Measurements from ENCODE around the gene MYO9A. TPM values are rescaled to one million over a fixed set of nuclear protein-coding genes. Genes with fewer than 3 reads are reported as not detected.

MYO9A gene
- total and polyA plus RNA-seq, 2 donors (not counting 1 experiment from before 2014, with no cell fraction given), result 6.2 to 66.1 TPM

GRCh38 chr15:71974211-71974610 lies 143.7 kb downstream of the MYO9A start:
- Histone ChIP-seq H2AFZ (ENCODE audit: insufficient read depth, low read depth, low read length, poor library complexity, severe bottlenecking) (no peak overlapping the region), H3K36me3 (replicated peaks in 1 of 2; ENCODE audit: control extremely low read depth in 1 of 2, control insufficient read depth in 1 of 2, extremely low read depth in 1 of 2, insufficient read depth in 2 of 2, low read length in 1 of 2) (peaks cover 0 to 12% of the 10 kb centered on the region in 2 experiments), H4K20me1 (ENCODE audit: control insufficient read depth, insufficient read depth, low read length, poor library complexity, severe bottlenecking) (no peaks in the 10 kb centered on the region), H3K27me3 (replicated peaks in 1 of 4; ENCODE audit: control extremely low read depth in 1 of 4, control insufficient read depth in 3 of 4, insufficient read depth in 4 of 4, low read length in 3 of 4) (no peaks in the 10 kb centered on the region), H3K27ac (ENCODE audit: low read length in 2 of 2) (no peak overlapping the region), H3K79me2 (ENCODE audit: control insufficient read depth, insufficient read depth, low read length) (no peaks in the 10 kb centered on the region), H3K9me3 (ENCODE audit: control extremely low read depth in 1 of 3, control insufficient read depth in 2 of 3, insufficient read depth in 1 of 3, low read length in 2 of 3) (no peaks in the 10 kb centered on the region), H3K4me2 (replicated peaks; ENCODE audit: low read depth, low read length, poor library complexity, severe bottlenecking) (no peak overlapping the region), H3K9ac (ENCODE audit: low read length) (no peak overlapping the region), H3K4me1 (ENCODE audit: control insufficient read depth in 2 of 2, insufficient read depth in 2 of 2, low read length in 2 of 2) (no peaks in the 10 kb centered on the region), H3K4me3 (ENCODE audit: control extremely low read depth in 1 of 5, extremely low read depth in 1 of 5, insufficient read depth in 1 of 5, low read depth in 2 of 5, low read length in 4 of 5) (no peak overlapping the region)
- no peaks in the 10 kb centered on the region for H3K9me3 Mint-ChIP-seq (ENCODE audit: insufficient read depth)
- intact Hi-C loops (cut with micrococcal nuclease), result no loop called here
- H3K27ac Mint-ChIP-seq, result no peak overlapping the region
- no peaks in the 10 kb centered on the region for H3K4me1 Mint-ChIP-seq
- no peak overlapping the region for H3K4me3 Mint-ChIP-seq
- no peaks in the 10 kb centered on the region for H3K27me3 Mint-ChIP-seq
- TF ChIP-seq CTCF (IDR thresholded peaks at IDR 0.05) (no peak), EZH2 (IDR thresholded peaks at IDR 0.05; ENCODE audit: borderline replicate concordance, insufficient read depth, low read depth, low read length, poor library complexity, severe bottlenecking) (no peak)
- DNase-seq (no peak), ATAC-seq (ENCODE audit: low read depth) (no peak)
- WGBS (ENCODE audit: insufficient coverage), result 100% methylated on average over 1 of the region's 3 CpGs
- CTCF ChIA-PET, result no interaction called here
- POLR2A ChIA-PET, result no interaction called here

- H4K20me1 ChIP-seq (ENCODE audit: control insufficient read depth, insufficient read depth, low read length, poor library complexity, severe bottlenecking), result no peaks in the 10 kb centered on the region
- H3K9me3 Mint-ChIP-seq (ENCODE audit: insufficient read depth), result no peaks in the 10 kb centered on the region
- H3K4me3 ChIP-seq (ENCODE audit: control extremely low read depth in 1 of 5, extremely low read depth in 1 of 5, insufficient read depth in 1 of 5, low read depth in 2 of 5, low read length in 4 of 5), result no peak overlapping the region
- no peaks in the 10 kb centered on the region for H3K79me2 ChIP-seq (ENCODE audit: control insufficient read depth, insufficient read depth, low read length)
- ChIA-PET POLR2A (no interaction called here), CTCF (no interaction called here)
- peaks cover 0 to 12% of the 10 kb centered on the region in 2 experiments for H3K36me3 ChIP-seq (replicated peaks in 1 of 2; ENCODE audit: control extremely low read depth in 1 of 2, control insufficient read depth in 1 of 2, extremely low read depth in 1 of 2, insufficient read depth in 2 of 2, low read length in 1 of 2)
- H3K4me1 Mint-ChIP-seq, result no peaks in the 10 kb centered on the region
- intact Hi-C loops (cut with micrococcal nuclease), result no loop called here
- no peak for TF ChIP-seq CTCF (IDR thresholded peaks at IDR 0.05)
- no peak for TF ChIP-seq EZH2 (IDR thresholded peaks at IDR 0.05; ENCODE audit: borderline replicate concordance, insufficient read depth, low read depth, low read length, poor library complexity, severe bottlenecking)
- DNase-seq, result no peak
- H3K4me1 ChIP-seq (ENCODE audit: control insufficient read depth in 2 of 2, insufficient read depth in 2 of 2, low read length in 2 of 2), result no peaks in the 10 kb centered on the region
- no peak overlapping the region for H3K4me2 ChIP-seq (replicated peaks; ENCODE audit: low read depth, low read length, poor library complexity, severe bottlenecking)
- WGBS (ENCODE audit: insufficient coverage), result 100% methylated on average over 1 of the region's 5 CpGs
- H3K27ac Mint-ChIP-seq, result no peak overlapping the region
- H2AFZ ChIP-seq (ENCODE audit: insufficient read depth, low read depth, low read length, poor library complexity, severe bottlenecking), result no peak overlapping the region
- no peak overlapping the region for H3K9ac ChIP-seq (ENCODE audit: low read length)
- no peaks in the 10 kb centered on the region for H3K27me3 Mint-ChIP-seq
- H3K27ac ChIP-seq (ENCODE audit: low read length in 2 of 2), result no peak overlapping the region
- H3K4me3 Mint-ChIP-seq, result no peak overlapping the region
- ATAC-seq (ENCODE audit: low read depth), result no peak
- H3K27me3 ChIP-seq (replicated peaks in 1 of 4; ENCODE audit: control extremely low read depth in 1 of 4, control insufficient read depth in 3 of 4, insufficient read depth in 4 of 4, low read length in 3 of 4), result no peaks in the 10 kb centered on the region
- H3K9me3 ChIP-seq (ENCODE audit: control extremely low read depth in 1 of 3, control insufficient read depth in 2 of 3, insufficient read depth in 1 of 3, low read length in 2 of 3), result no peaks in the 10 kb centered on the region
Observed at GRCh38 chr15:71973366-71973765, 144.6 kb downstream of the MYO9A start.

Measured in B cell (primary cell).